ENCODE data around the gene SAAL1.

Gene SAAL1

GRCh38 chr11:18081551-18081950 is 24.3 kb downstream of the SAAL1 start:
- no peak for DNase-seq

DNA sequence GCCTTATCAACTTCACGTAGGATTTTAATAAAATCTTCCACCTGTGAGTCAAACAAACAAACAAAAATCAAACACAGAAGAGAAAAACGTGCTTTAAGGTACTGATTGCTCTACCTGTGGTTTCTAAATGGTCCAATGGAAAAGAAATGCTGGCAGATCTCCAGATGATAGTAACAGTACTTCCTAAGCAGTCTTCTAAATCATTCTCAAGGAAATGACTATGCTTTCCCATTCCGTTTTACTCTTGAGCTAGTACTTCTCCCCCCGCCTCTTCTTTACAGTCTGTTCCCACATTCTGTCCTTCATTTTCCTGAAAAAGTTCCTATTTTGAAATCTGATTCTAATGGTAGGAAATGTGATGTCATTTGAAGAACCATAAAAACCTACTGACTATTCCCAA is 25.4 kb downstream of the SAAL1 start:
- DNase-seq: no peak

DNA sequence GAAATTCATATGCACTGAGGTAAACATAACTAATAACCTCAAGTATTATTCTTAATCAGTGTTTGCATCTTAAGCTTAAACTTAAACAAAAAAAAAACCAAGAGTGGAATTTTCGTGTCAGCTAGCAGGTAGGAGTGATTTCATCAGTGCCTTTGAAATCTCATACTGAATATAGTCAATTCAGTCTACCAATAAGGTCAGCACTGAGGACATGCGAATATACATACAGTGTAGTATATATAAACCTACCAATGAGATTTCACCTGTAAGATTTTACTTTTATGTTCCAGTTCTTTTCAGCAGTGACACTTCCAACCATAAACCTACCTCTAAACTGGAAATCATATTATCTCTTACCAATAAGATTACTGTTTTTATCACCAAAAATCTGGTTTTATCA is 27.0 kb downstream of the SAAL1 start:
- no peak for DNase-seq

DNA sequence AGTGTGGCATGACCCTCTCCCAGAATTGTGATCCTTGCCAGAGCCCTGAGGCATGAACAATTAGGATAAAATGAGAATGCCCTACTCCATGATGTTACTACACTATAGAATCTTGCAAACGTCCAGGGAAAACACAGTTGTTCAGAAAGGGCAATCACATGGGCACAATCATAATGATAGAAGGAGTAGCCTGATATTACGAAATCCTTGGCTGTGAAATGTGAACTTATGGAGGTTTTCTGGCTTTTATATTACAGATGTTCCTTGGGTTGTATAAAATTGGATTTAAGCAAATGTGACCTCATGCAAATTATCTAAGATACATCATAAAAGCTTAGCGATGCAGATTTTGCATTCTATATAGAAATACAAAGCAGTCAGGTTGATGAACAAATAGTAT is 30.4 kb downstream of the SAAL1 start:
- DNase-seq: no peak

DNA sequence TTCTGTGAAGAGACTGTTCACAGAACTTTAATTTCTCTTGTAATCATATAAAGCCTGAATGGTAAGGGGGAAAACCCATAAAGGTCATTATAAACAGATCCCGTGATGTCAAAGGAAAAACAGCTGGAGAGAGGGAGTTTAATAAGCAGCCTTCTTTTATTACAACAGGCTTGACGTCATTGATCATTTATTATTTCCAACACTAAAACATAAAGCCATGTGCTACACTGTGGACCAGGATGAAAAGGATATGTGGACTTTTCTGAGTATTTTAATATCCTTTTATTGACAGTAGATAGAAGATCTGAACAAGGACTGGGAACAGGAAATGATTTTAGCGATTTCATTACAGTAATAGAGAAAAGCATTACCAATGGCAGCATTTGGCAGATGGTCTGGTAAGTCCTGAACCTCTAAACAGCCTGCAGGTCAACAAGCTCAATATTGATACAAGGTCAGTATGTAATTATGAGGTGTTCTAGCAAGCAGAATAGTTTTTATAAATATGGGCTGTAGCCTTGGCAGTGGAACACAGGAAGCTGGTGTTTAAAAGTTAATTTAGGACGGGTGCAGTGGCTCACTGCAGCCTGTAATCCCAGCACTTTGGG is 34.7 kb downstream of the SAAL1 start:
- DNase-seq: no peak

DNA sequence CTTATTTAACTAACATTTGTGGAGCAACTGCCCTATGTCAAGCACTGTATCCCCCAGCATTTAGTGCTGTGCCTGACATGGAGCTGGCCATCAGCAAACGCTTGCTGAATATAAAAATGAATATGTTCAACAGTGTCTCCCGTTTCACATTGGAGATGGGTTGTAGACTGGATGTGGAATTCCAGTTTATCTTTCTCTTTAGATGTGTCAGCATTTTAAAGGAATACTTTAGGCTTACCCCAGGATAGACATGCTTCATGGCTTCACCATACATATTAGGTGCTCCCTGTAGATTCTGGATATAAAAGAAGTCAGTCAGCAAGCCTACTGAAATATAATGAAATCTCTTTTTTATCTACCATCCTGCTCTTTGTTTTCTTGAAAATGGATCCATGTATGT is 38.5 kb downstream of the SAAL1 start:
- no peak for DNase-seq

- no peak for DNase-seq
These were observed 39.3 kb downstream of the SAAL1 start for GRCh38 chr11:18066626-18067025.

GRCh38 chr11:18065572-18065971 is 40.3 kb downstream of the SAAL1 start:
- no peak for DNase-seq

- DNase-seq: no peak
These were observed 41.3 kb downstream of the SAAL1 start for GRCh38 chr11:18064450-18065054.

- no peak for DNase-seq
These were observed 41.9 kb downstream of the SAAL1 start for GRCh38 chr11:18063862-18064434.

DNA sequence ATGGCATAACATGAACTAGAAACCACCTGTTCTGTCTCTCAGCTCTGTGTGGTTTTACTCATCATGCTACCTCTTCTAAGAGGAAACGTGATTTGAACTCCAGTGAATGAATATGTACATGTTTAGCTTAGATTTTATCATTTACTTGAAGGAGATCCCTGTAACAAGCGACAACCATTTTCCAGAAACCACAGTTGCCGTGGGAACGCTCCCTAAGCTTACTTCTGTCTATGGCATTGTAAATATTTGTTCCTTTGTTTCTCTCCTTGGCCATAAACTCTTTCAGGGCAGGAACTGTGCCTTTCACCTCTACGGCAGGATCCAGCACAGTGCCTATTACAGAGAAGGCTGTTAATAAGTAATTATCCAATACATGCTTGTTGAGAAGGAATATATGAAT is 42.8 kb downstream of the SAAL1 start:
- DNase-seq: no peak

- DNase-seq: no peak
These were observed 44.5 kb downstream of the SAAL1 start for GRCh38 chr11:18061351-18061750.

DNA sequence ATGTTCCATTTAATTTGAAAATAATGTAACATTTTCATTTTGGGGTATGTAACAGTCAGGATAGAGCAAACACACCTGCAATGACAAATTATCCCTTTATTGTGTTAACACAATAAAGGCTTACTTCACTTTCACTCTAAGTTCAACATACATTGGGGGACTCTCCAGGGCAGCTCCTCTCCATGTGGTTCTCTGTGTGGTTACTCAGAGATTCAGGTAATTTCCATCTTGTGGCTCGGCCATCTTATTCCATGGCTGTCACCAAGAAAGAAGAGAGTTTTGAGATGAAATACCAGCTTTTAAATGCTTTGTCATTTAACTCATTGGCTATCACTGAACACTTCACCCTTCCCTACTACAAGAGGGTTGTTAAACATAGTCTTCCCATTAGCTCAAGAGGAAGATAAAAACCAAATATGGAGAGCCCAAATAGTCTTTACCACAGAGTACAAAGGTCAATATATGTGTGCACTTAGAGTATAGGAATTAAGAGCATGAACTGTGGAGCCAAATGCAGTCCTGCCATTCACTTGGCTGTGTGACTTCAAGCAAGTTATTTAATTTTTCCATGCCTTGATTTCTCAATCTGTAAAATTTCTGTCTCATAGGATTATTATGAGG is 49.2 kb downstream of the SAAL1 start:
- no peak for DNase-seq

DNA sequence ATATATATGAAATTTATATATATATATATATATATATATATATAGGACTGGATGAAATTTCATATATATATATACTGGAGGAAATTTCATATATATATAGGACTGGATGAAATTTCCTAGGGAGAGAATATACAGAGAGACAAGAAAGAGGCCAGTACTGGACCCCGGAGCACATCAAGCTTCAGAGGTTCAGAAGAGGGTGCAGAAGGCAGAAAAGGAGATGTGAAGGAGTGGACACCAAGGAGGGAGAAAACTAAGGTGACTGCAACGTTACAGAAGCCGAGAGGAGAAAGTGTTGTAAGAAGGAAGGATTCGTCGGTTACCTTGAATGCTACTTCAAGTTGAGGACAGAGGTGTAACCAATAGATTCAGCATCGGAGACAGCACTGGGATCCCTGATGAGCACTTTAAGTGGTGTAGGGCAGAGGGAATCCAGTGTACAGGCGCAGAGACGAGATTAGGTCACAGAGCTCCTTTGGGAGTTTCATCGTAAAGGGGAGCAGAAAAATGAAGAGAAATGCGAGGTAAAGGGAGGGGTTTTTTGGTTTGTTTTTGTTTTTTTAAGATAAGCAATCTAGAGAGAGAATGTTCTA is 51.3 kb downstream of the SAAL1 start:
- DNase-seq: no peak

DNA sequence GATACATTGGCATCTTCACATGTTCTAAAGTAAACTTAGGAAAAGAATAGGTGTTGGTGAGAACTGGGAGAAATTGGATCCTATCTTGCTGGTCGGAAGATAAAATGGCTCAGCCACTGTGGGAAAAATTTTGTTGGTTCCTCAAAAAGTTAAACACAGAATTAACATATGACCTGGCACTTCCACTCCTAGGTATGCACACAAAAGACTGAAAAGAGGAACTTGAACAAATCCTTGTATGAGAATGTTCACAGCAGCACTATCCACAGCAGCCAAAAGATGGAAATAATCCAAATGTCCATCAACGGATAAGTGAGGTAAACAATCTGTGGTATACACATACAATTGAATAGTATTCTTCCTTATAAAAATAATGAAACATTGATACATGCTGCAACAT is 55.0 kb downstream of the SAAL1 start:
- DNase-seq: no peak

GRCh38 chr11:18046116-18046777 is 59.6 kb downstream of the SAAL1 start, which contains the start of gene TPH1:
Gene TPH1 (minus strand): TSS chr11:18046269. CDS start chr11:18040762, 5,507 bp downstream.
- no peak for DNase-seq

- no peak for DNase-seq
These were observed 69.4 kb downstream of the SAAL1 start for GRCh38 chr11:18036456-18036855.

All from activated CD4-positive, alpha-beta T cell treated with anti-CD3 and anti-CD28 coated beads, Interleukin-2, Interleukin-6, amounts not matched to agents 100 ng/mL and 50 ng/mL, durations not matched to agents 16 hours and 8 hours (primary cell).